Panc1 (cell line): ENCODE measurements around the gene KRTAP4-12. TPM values are rescaled to one million over a fixed set of nuclear protein-coding genes. Genes with fewer than 3 reads are reported as not detected.

ENCODE experiments used
- ATAC-seq: fragments of 200-7000 bp; cut with Tn5 transposase; 2 replicates; pipeline ENCODE4 v1.9.1; 2020; ENCODE audit warnings: mild to moderate bottlenecking, moderate library complexity
- BruUV-seq: library from RNA; stranded (reverse); fragments of 400-500 nt; replicated peaks from 2 replicates; lab custom pipeline; 2021; lab: Mats Ljungman, UMichigan
- CTCF ChIA-PET: fragments of 300-600 bp; sonication (Branson Sonifier 250); formaldehyde crosslinking; loops from one replicate; lab custom pipeline; 2022; ENCODE audit warnings: antibody characterized with exemption; lab: Charles Lee
- POLR2A ChIA-PET: fragments of 300-600 bp; sonication (Branson Sonifier 250); formaldehyde crosslinking; loops from one replicate; lab custom pipeline; 2022; ENCODE audit warnings: antibody characterized with exemption; lab: Charles Lee
- DNase-seq: peaks from one replicate; pipeline ENCODE4 v3.0.0-alpha.2; 2010; ENCODE audit warnings: low read depth, low spot score
- H3K27ac ChIP-seq: 2 replicates; pipeline ENCODE4 v1.5.1; 2011; ENCODE audit warnings: mild to moderate bottlenecking, low read length, inconsistent platforms
- H3K27me3 ChIP-seq: fragments of 200-500 bp; sonication (Bioruptor generic); 2 replicates; pipeline ENCODE4 v1.6.0; 2014; ENCODE audit warnings: low read length, inconsistent platforms; ENCODE audit not compliant: control insufficient read depth, insufficient read depth
- H3K36me3 ChIP-seq: fragments of 200-500 bp; sonication (Bioruptor generic); 2 replicates; pipeline ENCODE4 v1.5.1; 2014; ENCODE audit warnings: inconsistent platforms, mild to moderate bottlenecking, low read length, moderate library complexity; ENCODE audit not compliant: control insufficient read depth, insufficient read depth
- H3K4me1 ChIP-seq: 2 replicates; pipeline ENCODE4 v1.5.1; 2011; ENCODE audit warnings: inconsistent platforms, mild to moderate bottlenecking, low read length, moderate library complexity; ENCODE audit not compliant: control insufficient read depth, insufficient read depth
- H3K4me3 ChIP-seq, 2 experiments: 2 replicates each; pipeline ENCODE4 v1.5.1; 2011 to 2012; ENCODE audit warnings: low read depth in 2 of 2, low read length in 2 of 2, mild to moderate bottlenecking in 2 of 2, inconsistent platforms in 1 of 2, moderate library complexity in 1 of 2
- H3K9me3 ChIP-seq: fragments of 200-500 bp; sonication (Bioruptor generic); 2 replicates; pipeline ENCODE4 v1.5.1; 2014; ENCODE audit warnings: low read depth, mild to moderate bottlenecking, inconsistent platforms, low read length, moderate library complexity; ENCODE audit not compliant: control insufficient read depth, insufficient read depth
- CTCF ChIP-seq: fragments of 450-650 bp; IDR thresholded peaks from 2 replicates; pipeline ENCODE4 v1.5.1; 2017; ENCODE audit warnings: mild to moderate bottlenecking
- POLR2AphosphoS5 ChIP-seq: IDR thresholded peaks from 2 replicates; pipeline ENCODE4 v1.6.1; 2012; ENCODE audit warnings: mild to moderate bottlenecking, low read depth, low read length, moderate library complexity
- REST ChIP-seq, 2 experiments: IDR thresholded peaks; 2 replicates each; pipeline ENCODE4 v1.6.1; 2011 to 2012; ENCODE audit warnings: low read depth in 2 of 2, control low read depth in 1 of 2, low read length in 1 of 2, mild to moderate bottlenecking in 1 of 2, moderate library complexity in 1 of 2; ENCODE audit not compliant: insufficient read depth in 1 of 2
- SIN3A ChIP-seq: IDR thresholded peaks from 2 replicates; pipeline ENCODE4 v1.6.1; 2012; ENCODE audit warnings: low read depth, mild to moderate bottlenecking, low read length, moderate library complexity, borderline replicate concordance; ENCODE audit not compliant: insufficient read depth
- TCF7L2 ChIP-seq: IDR thresholded peaks from 2 replicates; pipeline ENCODE4 v1.6.1; 2011; ENCODE audit warnings: mild to moderate bottlenecking, low read depth, low read length, inconsistent platforms
- in situ Hi-C: cut with HindIII; loops from 2 replicates; pipeline ENCODE4 v1.10.0; 2016; ENCODE audit warnings: low sequenced_read_pairs, low pct_unique_long_range_greater_than_20kb
- intact Hi-C: fragments of 100-400 bp; cut with micrococcal nuclease; formaldehyde crosslinking; loops from one replicate; pipeline ENCODE4 v1.10.0; 2022; ENCODE audit not compliant: unreplicated experiment
- total RNA-seq: library from RNA; stranded (reverse); gene quantifications from one replicate; pipeline ENCODE4 v1.2.1, GENCODE V29; 2021; ENCODE audit not compliant: unreplicated experiment

The KRTAP4-12 gene
- total RNA-seq, 1 experiment from 2014 or later: not detected

- BruUV-seq: no TSS peak
- CTCF ChIA-PET: no interaction called here
- H3K27ac ChIP-seq: no peak overlapping the region
- ATAC-seq (no peak), DNase-seq (no peak)
- no peaks in the 10 kb centered on the region for H3K9me3 ChIP-seq
- no peak overlapping the region for H3K4me3 ChIP-seq
- TF ChIP-seq TCF7L2 (no peak), REST (IDR thresholded peaks at IDR 0.05; ENCODE audit: insufficient read depth in 1 of 2, low read depth in 2 of 2, low read length in 1 of 2) (no peak), CTCF (no peak), SIN3A (no peak), POLR2AphosphoS5 (no peak)
- in situ Hi-C loops (no loop called here), intact Hi-C loops (no loop called here)
- no peaks in the 10 kb centered on the region for H3K4me1 ChIP-seq
- no peaks in the 10 kb centered on the region for H3K36me3 ChIP-seq
- POLR2A ChIA-PET: no interaction called here
- peaks cover 3% of the 10 kb centered on the region; the same call in 1 of the 2 replicates for H3K27me3 ChIP-seq
Measured at GRCh38 chr17:41133880-41134735, 10.1 kb upstream of the KRTAP4-12 start.

- Histone ChIP-seq H3K27me3 (peaks cover 3% of the 10 kb centered on the region; the same call in 1 of the 2 replicates), H3K27ac (no peak overlapping the region), H3K4me3 (no peak overlapping the region), H3K4me1 (no peaks in the 10 kb centered on the region), H3K9me3 (no peaks in the 10 kb centered on the region), H3K36me3 (no peaks in the 10 kb centered on the region)
- no TSS peak for BruUV-seq
- no peak for DNase-seq
- POLR2A ChIA-PET: no interaction called here
- no peak for TF ChIP-seq TCF7L2
- no peak for TF ChIP-seq POLR2AphosphoS5
- no peak for TF ChIP-seq SIN3A
- no peak for TF ChIP-seq CTCF
- TF ChIP-seq REST (IDR thresholded peaks at IDR 0.05; ENCODE audit: insufficient read depth in 1 of 2, low read depth in 2 of 2, low read length in 1 of 2): no peak
- CTCF ChIA-PET: no interaction called here
- in situ Hi-C loops: no loop called here
- ATAC-seq: no peak
- intact Hi-C loops: no loop called here
Measured at GRCh38 chr17:41131979-41132378, 8.0 kb upstream of the KRTAP4-12 start.
